ENCODE results near the gene RNU6-1.

The RNU6-1 gene

GRCh38 chr15:67823314-67824196 is 16.3 kb downstream of the RNU6-1 start (continued):
- no peak for TF ChIP-seq REPIN1 (tag by site-specific recombination; IDR thresholded peaks at IDR 0.05; ENCODE audit: low read depth)
- no peak for TF ChIP-seq AEBP2 (tag by site-specific recombination; IDR thresholded peaks at IDR 0.05; ENCODE audit: borderline replicate concordance)
- TF ChIP-seq SCRT2 (tag by site-specific recombination; IDR thresholded peaks at IDR 0.05), result no peak
- no peak for TF ChIP-seq WT1 (tag by site-specific recombination; IDR thresholded peaks at IDR 0.05)
- TF ChIP-seq HIC1 (tag by site-specific recombination; IDR thresholded peaks at IDR 0.05), result no peak

- CTCF ChIA-PET, result interaction anchor here (1.1 kb wide), 1 partner anchor 900 kb away, joined by 3 read pairs; no protein-coding TSS in a partner anchor
- no peaks in the 10 kb centered on the region for H3K9me3 ChIP-seq (ENCODE audit: control insufficient read depth, insufficient read depth, low read depth, low read length)
- H3K36me3 ChIP-seq (ENCODE audit: control insufficient read depth in 2 of 2, insufficient read depth in 1 of 2, low read length in 2 of 2), result no peaks in the 10 kb centered on the region
- POLR2A ChIA-PET, result interaction anchor here (0.5 kb wide), 1 partner anchor 11 kb away, joined by 5 read pairs; no protein-coding TSS in a partner anchor
- H3K27ac ChIP-seq (ENCODE audit: extremely low read depth, low read depth, low read length), result peak overlapping the region; percentile 30; the same call in 1 of the 2 replicates
- H3K4me1 ChIP-seq (ENCODE audit: control insufficient read depth, insufficient read depth, low read length), result peaks cover 7% of the 10 kb centered on the region
- peak overlapping the region; percentile 38 for H3K4me3 ChIP-seq (ENCODE audit: low read depth, low read length)
- TF ChIP-seq SP2 (tag by site-specific recombination; IDR thresholded peaks at IDR 0.05) (no peak; the same call in 1 of the 2 replicates), ZBTB10 (tag by site-specific recombination; IDR thresholded peaks at IDR 0.05) (peak; percentile 28; the same call in 1 of the 2 replicates), ZNF132 (tag by site-specific recombination; IDR thresholded peaks at IDR 0.05; ENCODE audit: borderline replicate concordance) (no peak), HIC1 (tag by site-specific recombination; IDR thresholded peaks at IDR 0.05) (no peak), SETDB1 (IDR thresholded peaks at IDR 0.05; ENCODE audit: insufficient read length, low read length) (no peak), ZNF16 (tag by site-specific recombination; IDR thresholded peaks at IDR 0.05; ENCODE audit: low read depth) (no peak), KLF16 (tag by site-specific recombination; IDR thresholded peaks at IDR 0.05) (no peak), ZNF138 (tag by site-specific recombination; IDR thresholded peaks at IDR 0.05; ENCODE audit: borderline replicate concordance) (no peak), ZNF280D (tag by site-specific recombination; IDR thresholded peaks at IDR 0.05) (no peak), ZNF394 (tag by site-specific recombination; IDR thresholded peaks at IDR 0.05; ENCODE audit: borderline replicate concordance) (no peak), ZNF404 (tag by site-specific recombination; IDR thresholded peaks at IDR 0.05) (no peak), ZNF473 (tag by site-specific recombination; IDR thresholded peaks at IDR 0.05) (no peak), ZNF544 (tag by site-specific recombination; IDR thresholded peaks at IDR 0.05) (no peak), ZNF600 (tag by site-specific recombination; IDR thresholded peaks at IDR 0.05) (0 out of 2 replicates have a peak, but pooled peaks have one; percentile 15)
Observed at GRCh38 chr15:67822537-67823313, 17.1 kb downstream of the RNU6-1 start.

Data from HEK293 (cell line).